ENCODE data around the gene USP47.

- TF ChIP-seq NR2C2 (CRISPR knock-in tag; IDR thresholded peaks at IDR 0.05; ENCODE audit: borderline replicate concordance) (no peak), HMGXB4 (CRISPR knock-in tag; IDR thresholded peaks at IDR 0.05; ENCODE audit: borderline replicate concordance in 1 of 2, low read depth in 1 of 2) (no peak), POLR2A (IDR thresholded peaks at IDR 0.05; ENCODE audit: insufficient read depth in 1 of 2, low read depth in 2 of 2, low read length in 2 of 2) (no peak), GTF2F1 (IDR thresholded peaks at IDR 0.05; ENCODE audit: low read length) (no peak), POLR2AphosphoS2 (IDR thresholded peaks at IDR 0.05; ENCODE audit: low read depth, low read length) (no peak), CCAR2 (optimal IDR thresholded peaks at IDR 0.05; ENCODE audit: low read depth, low read length) (no peak), KLF9 (CRISPR knock-in tag; IDR thresholded peaks at IDR 0.05; ENCODE audit: low read depth) (no peak), CTCF (CRISPR knock-in tag; IDR thresholded peaks at IDR 0.05) (no peak)
These were observed 166.3 kb downstream of the USP47 start, which contains the start of gene DKK3 for GRCh38 chr11:12007769-12008737.
